Measurements from ENCODE around the gene CAMKMT. TPM values are rescaled to one million over a fixed set of nuclear protein-coding genes. Genes with fewer than 3 reads are reported as not detected.

The CAMKMT gene
- total RNA-seq, 4 donors from 2014 or later, result 9.8 to 33.0 (median 18.7) TPM

- Histone ChIP-seq H3K4me3 (no peak overlapping the region), H3K4me1 (no peaks in the 10 kb centered on the region), H3K36me3 (no peaks in the 10 kb centered on the region), H3K27ac (no peak overlapping the region), H3K9me3 (no peaks in the 10 kb centered on the region), H3K27me3 (no peaks in the 10 kb centered on the region)
- DNase-seq, result no peak
- TF ChIP-seq POLR2A (IDR thresholded peaks at IDR 0.05) (no peak), CTCF (IDR thresholded peaks at IDR 0.05) (no peak)
These were observed 425.1 kb downstream of the CAMKMT start for GRCh38 chr2:44786817-44787214.

- Histone ChIP-seq H3K36me3 (no peaks in the 10 kb centered on the region), H3K27me3 (no peaks in the 10 kb centered on the region), H3K4me3 (no peak overlapping the region), H3K4me1 (no peaks in the 10 kb centered on the region), H3K27ac (no peak overlapping the region), H3K9me3 (no peaks in the 10 kb centered on the region)
- no peak for DNase-seq
- TF ChIP-seq POLR2A (IDR thresholded peaks at IDR 0.05), result no peak
- no peak for TF ChIP-seq CTCF (IDR thresholded peaks at IDR 0.05)
These were observed 425.9 kb downstream of the CAMKMT start for GRCh38 chr2:44787663-44788062.

GRCh38 chr2:44789446-44789845 is 427.7 kb downstream of the CAMKMT start:
- no peaks in the 10 kb centered on the region for H3K27me3 ChIP-seq

GRCh38 chr2:44789971-44790721 is 428.4 kb downstream of the CAMKMT start:
- no peaks in the 10 kb centered on the region for H3K9me3 ChIP-seq
- no peak overlapping the region for H3K4me3 ChIP-seq
- no peaks in the 10 kb centered on the region for H3K4me1 ChIP-seq
- no peak overlapping the region for H3K27ac ChIP-seq
- no peaks in the 10 kb centered on the region for H3K27me3 ChIP-seq
- TF ChIP-seq CTCF (IDR thresholded peaks at IDR 0.05) (no peak), POLR2A (IDR thresholded peaks at IDR 0.05) (no peak)
- H3K36me3 ChIP-seq, result no peaks in the 10 kb centered on the region
- no peak for DNase-seq

More at GRCh38 chr2:44789446-44789845, 427.7 kb downstream of the CAMKMT start:
- H3K27ac ChIP-seq, result no peak overlapping the region
- no peaks in the 10 kb centered on the region for H3K9me3 ChIP-seq
- H3K4me1 ChIP-seq, result no peaks in the 10 kb centered on the region
- no peaks in the 10 kb centered on the region for H3K36me3 ChIP-seq
- DNase-seq, result no peak
- no peak overlapping the region for H3K4me3 ChIP-seq
- TF ChIP-seq CTCF (IDR thresholded peaks at IDR 0.05), result no peak
- no peak for TF ChIP-seq POLR2A (IDR thresholded peaks at IDR 0.05)

GRCh38 chr2:44793322-44793870 is 431.6 kb downstream of the CAMKMT start:
- Histone ChIP-seq H3K27ac (no peak overlapping the region), H3K36me3 (no peaks in the 10 kb centered on the region), H3K27me3 (no peaks in the 10 kb centered on the region), H3K9me3 (no peaks in the 10 kb centered on the region), H3K4me3 (no peak overlapping the region), H3K4me1 (no peaks in the 10 kb centered on the region)
- no peak for TF ChIP-seq CTCF (IDR thresholded peaks at IDR 0.05)
- no peak for TF ChIP-seq POLR2A (IDR thresholded peaks at IDR 0.05)
- no peak for DNase-seq

All from Peyer's patch (tissue), 4 donors.